Measurements from ENCODE around the gene B4GALT3. TPM values are rescaled to one million over a fixed set of nuclear protein-coding genes. Genes with fewer than 3 reads are reported as not detected.
A peak's percentile ranks its signal among the peaks of the same experiment; 100 is the strongest.

Gene B4GALT3
- total and polyA plus RNA-seq, 9 of the 15 experiments (the other 6 are each of a cell fraction or from before 2014, with no cell fraction given): 31.2 to 103 (median 46.1) TPM

DNA sequence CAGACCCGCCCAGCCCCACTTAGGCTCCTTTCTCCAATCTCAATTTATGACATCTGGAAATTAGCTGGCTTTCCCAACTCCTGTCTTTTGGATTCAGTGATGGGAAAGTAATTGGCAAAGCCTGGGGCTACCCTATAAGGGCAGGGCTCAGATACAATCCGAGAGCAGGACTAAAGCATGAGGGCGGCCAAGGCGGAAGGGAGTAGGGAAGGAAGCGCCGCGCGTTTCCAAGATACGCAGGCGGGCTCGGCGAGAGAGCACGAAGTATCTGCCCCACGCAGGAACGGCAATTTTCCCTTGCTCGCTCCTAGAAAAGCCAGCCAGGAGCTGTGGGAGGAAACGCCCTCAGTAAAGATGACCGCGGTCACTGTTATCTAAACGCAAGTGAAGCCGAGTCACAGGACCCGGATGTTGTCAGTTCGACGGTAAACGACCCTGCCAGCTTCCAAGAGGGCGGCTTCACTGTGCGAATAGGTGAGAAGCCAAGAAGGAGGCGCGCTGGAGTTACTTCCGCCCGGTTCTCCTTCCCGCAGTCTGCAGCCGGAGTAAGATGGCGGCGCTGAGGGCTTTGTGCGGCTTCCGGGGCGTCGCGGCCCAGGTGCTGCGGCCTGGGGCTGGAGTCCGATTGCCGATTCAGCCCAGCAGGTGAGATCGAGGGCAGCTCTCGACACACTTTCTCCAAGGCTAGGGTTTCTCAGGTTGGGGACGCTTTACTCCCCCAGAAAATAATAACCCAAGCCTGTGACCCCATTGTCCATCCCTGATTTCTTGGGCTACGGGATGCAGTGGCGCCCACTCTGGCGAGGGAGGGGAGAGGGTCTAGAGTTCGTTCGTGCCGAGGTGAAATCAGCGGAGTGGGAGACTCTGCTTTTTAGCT is 24.8 kb upstream of the B4GALT3 start, which contains the start of gene NDUFS2 (continued):
- TF ChIP-seq THRA (IDR thresholded peaks at IDR 0.05) (no peak), CTBP1 (IDR thresholded peaks at IDR 0.05; ENCODE audit: borderline replicate concordance) (peak; percentile 69), MTF1 (CRISPR knock-in tag; IDR thresholded peaks at IDR 0.05; ENCODE audit: borderline replicate concordance) (no peak), U2AF2 (optimal IDR thresholded peaks at IDR 0.05; ENCODE audit: low read depth, low read length) (no peak), RBM15 (IDR thresholded peaks at IDR 0.05; ENCODE audit: insufficient read depth, low read length) (no peak), POLR3A (IDR thresholded peaks at IDR 0.05; ENCODE audit: borderline replicate concordance, extremely low read depth, insufficient read depth, insufficient read length) (no peak), DLX4 (CRISPR knock-in tag; IDR thresholded peaks at IDR 0.05) (no peak), ZNF717 (CRISPR knock-in tag; IDR thresholded peaks at IDR 0.05) (no peak), ETV6 (IDR thresholded peaks at IDR 0.05; ENCODE audit: borderline replicate concordance in 1 of 2, low read depth in 2 of 2, low read length in 1 of 2) (0 out of 4 replicates have a peak, but pooled peaks of 1 of the 2 experiments have one; percentile 13), ETV6 (CRISPR knock-in tag; IDR thresholded peaks at IDR 0.05; ENCODE audit: borderline replicate concordance) (no peak), POLR3G (IDR thresholded peaks at IDR 0.05; ENCODE audit: extremely low read depth, insufficient read length, insufficient replicate concordance) (no peak), PML (IDR thresholded peaks at IDR 0.05; ENCODE audit: low read length) (peak; percentile 56; the same call in 1 of the 2 replicates), ARID4B (CRISPR knock-in tag; IDR thresholded peaks at IDR 0.05) (peak; percentile 79; the same call in 1 of the 2 replicates), ZKSCAN3 (CRISPR knock-in tag; IDR thresholded peaks at IDR 0.05) (no peak), HNRNPK (IDR thresholded peaks at IDR 0.05; ENCODE audit: low read depth, low read length, poor library complexity, severe bottlenecking) (no peak), JUNB (CRISPR knock-in tag; conservative IDR thresholded peaks at IDR 0.05) (no peak), XRCC4 (IDR thresholded peaks at IDR 0.05; ENCODE audit: extremely low read depth, insufficient read depth, insufficient read length) (no peak), PKNOX1 (IDR thresholded peaks at IDR 0.05) (peak; percentile 45; the same call in 1 of the 2 replicates), L3MBTL2 (IDR thresholded peaks at IDR 0.05) (peak; percentile 62; the same call in 1 of the 2 replicates)
- TF ChIP-seq, protein P1, sequence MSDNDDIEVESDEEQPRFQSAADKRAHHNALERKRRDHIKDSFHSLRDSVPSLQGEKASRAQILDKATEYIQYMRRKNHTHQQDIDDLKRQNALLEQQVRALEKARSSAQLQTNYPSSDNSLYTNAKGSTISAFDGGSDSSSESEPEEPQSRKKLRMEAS (CRISPR knock-in tag; IDR thresholded peaks at IDR 0.05): peak; percentile 67

All from K562 (cell line).